HL-60/S4 (cell line): ENCODE measurements around the gene CARM1.
"Not testable (repeated sequence)": the region's sequence is repeated elsewhere in the genome, so short reads cannot be mapped to it uniquely, and the experiment has no call there.

Experiments used
- in situ Hi-C: fragments of 300-500 bp; cut with MboI; formaldehyde crosslinking; loops from 2 replicates; pipeline ENCODE4 v1.14.3; 2022; ENCODE audit warnings: low sequenced_read_pairs

CARM1 gene

DNA sequence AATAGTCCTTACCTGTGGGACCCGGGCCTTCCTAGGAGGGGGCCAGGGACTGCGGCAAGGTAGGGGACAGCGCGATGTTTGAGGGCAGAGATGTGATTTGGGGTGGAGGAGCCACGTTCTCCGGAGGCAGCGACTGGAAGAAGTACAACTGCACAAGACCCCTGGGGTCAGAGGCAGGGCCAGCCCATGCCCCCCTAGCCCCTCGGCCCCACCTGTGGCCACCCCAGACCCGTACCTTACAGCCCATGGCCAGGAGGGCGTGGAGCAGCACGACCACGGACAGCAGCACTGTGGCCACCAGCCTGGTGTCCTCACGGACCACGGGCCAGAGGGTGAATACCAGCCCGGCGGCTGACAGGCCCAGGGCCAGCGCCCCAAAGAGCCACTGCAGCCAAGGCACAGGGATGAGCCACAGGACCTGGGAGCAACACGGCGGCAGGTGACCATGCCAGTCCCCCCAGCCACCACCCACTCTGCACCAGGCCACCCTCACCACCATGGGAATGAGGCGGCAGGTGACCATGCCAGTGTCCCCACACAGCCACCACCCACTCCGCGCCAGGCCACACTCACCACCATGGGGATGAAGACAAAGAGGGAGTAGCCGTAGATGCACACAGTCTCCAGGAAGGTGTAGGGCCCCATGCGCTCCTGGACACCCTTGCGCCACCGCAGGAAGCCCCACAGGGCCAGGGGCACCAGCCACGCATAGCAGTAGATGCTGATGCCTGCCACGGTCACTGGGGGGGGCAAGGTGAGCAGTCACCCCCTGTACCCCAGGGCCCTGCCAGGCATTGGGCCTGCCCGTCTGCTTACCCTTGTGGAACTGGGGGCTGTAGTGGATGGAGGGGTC lies 52.1 kb downstream of the CARM1 start:
- in situ Hi-C loops: no loop called here

DNA sequence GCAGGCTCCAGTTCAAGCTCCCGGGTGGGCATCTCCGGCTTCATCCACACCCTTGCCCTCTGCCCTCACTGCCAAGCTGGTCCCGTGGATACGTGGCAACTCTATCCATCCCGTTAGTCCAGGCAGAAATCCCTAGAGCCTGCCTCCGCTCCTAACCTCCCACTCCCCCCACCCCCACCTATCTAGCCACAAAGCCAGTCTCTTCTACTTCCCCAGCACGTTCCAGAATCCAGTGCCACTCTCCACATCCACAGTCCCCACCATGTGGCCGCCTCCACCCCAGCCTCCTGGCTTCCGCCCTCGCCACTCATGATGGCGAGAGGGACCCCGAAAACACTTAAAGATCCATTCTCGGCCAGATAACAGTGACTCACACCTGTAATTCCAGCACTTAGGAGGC lies 53.2 kb downstream of the CARM1 start:
- in situ Hi-C loops: no loop called here

- in situ Hi-C loops: no loop called here
These were observed 56.6 kb downstream of the CARM1 start for GRCh38 chr19:10927730-10928562.

GRCh38 chr19:10928563-10929401 lies 57.4 kb downstream of the CARM1 start, which contains the start of the genes TIMM29 and YIPF2:
TSS of gene TIMM29 (plus strand) at chr19:10928811. CDS start at chr19:10928823, 12 bp downstream.
TSS of gene YIPF2 (minus strand) at chr19:10928639. CDS start at chr19:10928410, 229 bp downstream.
- in situ Hi-C loops: no loop called here

GRCh38 chr19:10929402-10929794 lies 58.0 kb downstream of the CARM1 start:
- in situ Hi-C loops: no loop called here

DNA sequence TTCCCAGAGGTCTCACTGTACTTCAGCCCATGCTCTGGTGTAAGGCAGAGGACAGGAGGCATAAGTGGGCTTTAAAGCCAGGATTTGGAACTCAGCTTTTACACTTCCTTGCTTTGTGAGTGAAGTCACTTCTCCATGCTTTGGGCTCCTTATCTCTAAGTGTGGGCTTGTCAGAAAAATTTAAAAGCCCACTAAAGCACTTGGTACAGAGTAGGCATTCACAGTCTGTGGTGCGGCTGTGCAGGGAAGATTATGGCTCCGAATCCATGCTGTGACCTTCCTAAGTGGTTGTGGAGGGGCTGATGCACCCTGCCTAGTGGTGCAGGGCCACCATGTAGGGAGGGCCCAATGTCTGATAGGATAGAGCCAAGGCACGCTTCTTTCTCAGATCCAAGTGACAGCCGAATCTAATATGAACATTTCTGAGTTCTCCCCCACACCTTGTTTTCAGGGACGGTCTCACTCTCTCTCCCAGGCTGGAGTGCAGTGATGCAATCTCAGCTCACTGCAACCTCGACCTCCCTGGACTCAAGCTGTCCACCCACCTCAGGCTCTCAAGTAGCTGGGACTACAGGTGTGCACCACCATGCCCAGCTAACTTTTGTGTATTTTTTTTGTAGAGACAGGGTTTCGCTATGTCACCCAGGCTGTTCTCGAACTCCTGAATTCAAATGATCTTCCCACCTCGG lies 64.2 kb downstream of the CARM1 start:
- in situ Hi-C loops: loop anchor here (10.0 kb wide), 1 partner anchor 269 kb away; no protein-coding TSS in a partner anchor

DNA sequence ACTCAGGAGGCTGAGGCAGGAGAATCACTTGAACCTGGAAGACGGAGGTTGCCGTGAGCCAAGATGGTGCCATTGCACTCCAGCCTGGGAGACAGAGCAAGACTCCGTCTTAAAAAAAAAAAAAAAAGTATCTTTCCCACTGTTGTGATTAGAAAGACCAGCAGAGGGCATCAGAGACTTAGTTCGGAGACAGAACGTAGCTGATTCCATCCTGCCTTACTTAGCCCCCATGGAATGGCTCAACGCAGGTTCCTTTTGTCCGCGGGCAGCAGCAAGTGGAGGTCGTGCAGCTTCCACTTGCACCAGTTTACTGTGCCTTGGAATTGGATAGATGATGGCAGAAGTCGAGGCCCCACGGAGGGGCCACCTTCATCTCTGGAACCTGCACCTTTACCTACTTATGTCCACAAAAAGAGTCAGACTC lies 65.3 kb downstream of the CARM1 start:
- in situ Hi-C loops: loop anchor here (10.0 kb wide), 1 partner anchor 268 kb away; no protein-coding TSS in a partner anchor

DNA sequence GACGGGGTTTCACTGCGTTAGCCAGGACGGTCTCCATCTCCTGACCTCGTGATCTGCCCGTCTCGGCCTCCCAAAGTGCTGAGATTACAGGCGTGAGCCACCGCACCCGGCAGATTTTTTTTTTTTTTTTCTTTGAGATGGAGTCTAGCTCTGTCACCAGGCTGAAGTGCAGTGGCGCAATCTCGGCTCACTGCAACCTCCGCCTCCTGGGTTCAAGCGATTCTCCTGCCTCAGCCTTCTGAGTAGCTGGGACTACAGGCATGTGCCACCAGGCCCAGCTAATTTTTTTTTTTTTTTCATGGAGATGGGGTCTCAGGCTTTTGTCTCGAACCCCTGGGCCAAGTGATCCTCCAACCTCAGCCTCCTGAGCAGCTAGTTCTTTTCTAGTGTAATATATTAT lies 70.3 kb downstream of the CARM1 start:
- in situ Hi-C loops: not testable (repeated sequence)

GRCh38 chr19:10943412-10943811 lies 72.1 kb downstream of the CARM1 start:
- in situ Hi-C loops: not testable (repeated sequence)

DNA sequence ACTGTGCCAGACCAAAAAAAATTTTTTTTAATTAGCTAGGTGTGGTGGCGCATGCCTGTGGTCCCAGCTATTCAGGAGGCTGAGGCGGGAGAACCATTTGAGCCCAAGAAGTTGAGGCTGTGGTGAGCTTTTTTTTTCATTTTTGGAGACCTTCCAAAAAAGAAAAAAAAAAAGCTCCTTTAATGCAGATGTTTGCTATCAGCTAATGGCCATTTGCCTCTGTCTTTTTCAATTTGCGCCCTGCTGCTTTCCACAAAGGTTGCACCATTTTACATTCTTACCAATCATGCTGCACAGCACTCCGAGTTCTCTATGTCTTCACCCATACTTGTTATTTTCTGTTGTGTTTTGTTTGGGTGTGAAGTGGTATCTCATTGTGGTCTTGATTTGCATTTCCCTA lies 73.9 kb downstream of the CARM1 start:
- in situ Hi-C loops: no loop called here

DNA sequence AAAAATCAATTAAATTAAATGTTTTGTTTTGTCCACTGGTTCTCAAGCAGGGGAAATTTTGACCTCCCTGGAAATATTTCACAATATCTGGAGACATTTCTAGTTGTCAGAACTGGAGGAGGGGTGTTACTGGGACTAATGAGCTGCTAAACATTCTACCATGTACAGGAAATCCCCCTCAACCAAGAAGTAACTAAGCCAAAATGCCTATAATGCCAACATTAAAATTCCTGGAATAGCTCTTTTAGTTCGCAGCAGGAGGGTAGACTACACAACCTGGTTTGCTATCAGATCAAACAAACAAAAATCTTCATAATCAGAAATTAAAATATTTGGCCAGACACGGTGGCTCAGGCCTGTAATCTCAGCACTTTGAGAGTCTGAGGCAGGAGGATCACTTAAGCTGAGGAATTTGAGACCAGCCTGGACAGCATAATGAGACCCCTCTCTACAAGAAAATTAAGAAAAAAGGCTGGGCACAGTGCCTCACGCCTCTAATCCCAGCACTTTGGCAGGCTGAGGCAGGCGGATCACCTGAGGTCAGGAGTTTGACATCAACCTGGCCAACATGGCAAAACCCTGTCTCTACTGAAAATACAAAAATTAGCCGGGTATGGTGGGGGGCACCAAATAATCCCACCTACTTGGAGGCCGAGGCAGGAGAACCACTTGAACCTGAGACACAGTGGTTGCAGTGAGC lies 75.8 kb downstream of the CARM1 start:
- in situ Hi-C loops: no loop called here

DNA sequence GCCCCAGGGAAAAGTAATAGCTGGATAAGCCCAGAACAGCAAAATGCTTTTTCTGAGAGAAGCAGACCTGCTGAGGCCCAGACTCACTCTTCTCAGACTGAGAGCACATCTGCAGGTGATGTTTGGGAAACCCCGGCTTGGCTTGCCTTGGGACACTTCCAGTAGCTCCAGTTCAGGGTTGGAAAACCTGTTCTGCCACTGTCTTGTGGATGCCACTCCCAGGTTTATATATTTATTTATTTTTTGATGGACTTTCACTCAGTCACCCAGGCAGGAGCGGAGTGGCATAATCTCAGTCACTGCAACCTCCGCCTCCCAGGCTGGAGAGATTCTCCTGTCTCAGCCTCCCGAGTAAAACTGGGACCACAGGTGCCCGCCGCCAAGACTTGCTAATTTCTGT lies 81.5 kb downstream of the CARM1 start:
- in situ Hi-C loops: no loop called here

GRCh38 chr19:10959277-10959968 lies 88.1 kb downstream of the CARM1 start:
- in situ Hi-C loops: not testable (repeated sequence)

GRCh38 chr19:10960314-10961072 lies 89.1 kb downstream of the CARM1 start, which contains the start of gene SMARCA4:
TSS of gene SMARCA4 (plus strand) at chr19:10961030. CDS start at chr19:10984152, 23,122 bp downstream.
- in situ Hi-C loops: no loop called here

DNA sequence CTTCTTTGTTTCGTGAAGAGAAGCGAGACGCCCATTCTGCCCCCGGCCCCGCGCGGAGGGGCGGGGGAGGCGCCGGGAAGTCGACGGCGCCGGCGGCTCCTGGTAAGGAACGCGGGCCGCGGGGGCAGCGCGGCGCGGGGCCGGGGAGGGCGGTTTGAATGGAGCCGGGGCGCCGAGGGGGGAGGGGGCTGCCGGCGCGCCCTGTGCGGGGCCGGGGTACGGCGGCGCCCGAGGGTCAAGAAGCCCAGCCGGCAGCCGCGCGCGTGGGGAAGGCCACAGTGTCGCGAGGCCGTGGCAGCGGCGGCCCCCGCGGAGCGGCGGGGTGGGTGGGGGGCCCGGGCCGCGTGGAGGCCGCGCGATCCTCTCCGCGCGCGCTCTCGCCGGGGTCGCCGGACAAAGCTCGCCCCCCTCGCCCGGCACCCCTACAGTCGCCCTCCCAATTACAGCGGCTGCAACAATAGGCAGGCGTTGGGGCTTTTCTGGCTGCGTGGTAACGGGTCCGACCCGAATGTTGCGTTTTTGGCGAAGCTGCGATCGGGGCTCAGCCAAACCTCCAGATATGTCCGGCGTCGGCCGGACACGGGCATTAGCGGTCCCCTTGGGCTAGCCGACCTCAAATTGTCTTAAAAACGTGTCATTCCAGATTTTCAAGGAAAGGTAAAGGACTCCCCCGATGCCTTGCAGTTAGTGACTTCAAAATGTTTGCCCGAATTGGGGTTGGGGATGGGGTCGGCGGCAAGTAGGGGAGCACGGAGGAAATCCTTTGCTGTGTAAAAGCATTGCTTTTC lies 89.9 kb downstream of the CARM1 start:
- in situ Hi-C loops: no loop called here

GRCh38 chr19:10962863-10963262 lies 91.5 kb downstream of the CARM1 start:
- in situ Hi-C loops: no loop called here

DNA sequence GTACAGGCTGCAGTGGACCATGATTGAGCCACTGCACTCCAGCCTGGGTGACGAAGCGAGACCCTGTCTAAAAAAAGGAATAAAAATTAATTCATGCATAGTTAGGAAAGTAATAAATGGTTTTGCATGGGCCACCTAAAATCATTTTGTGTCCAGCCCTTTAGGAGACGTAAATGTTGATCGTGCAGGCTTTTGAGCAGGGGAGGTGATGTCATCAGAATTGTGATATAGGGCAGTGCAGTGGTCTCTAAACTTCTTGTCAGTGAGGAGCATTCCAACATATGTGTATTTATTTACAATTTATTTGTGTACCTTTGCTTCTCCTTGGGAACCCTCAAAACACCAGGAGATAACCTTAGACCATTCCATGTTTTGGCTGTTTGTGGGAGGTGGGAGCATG lies 92.5 kb downstream of the CARM1 start:
- in situ Hi-C loops: no loop called here
